B cell (primary cell): ENCODE data around the gene TMEM44. TPM values are rescaled to one million over a fixed set of nuclear protein-coding genes. Genes with fewer than 3 reads are reported as not detected.

Experiments used
- ATAC-seq: fragments of 200-7000 bp; cut with Tn5 transposase; one replicate; pipeline ENCODE4 v1.10.0; 2021; ENCODE audit warnings: low read depth, mild to moderate bottlenecking, moderate number of reproducible peaks, moderate library complexity
- CTCF ChIA-PET: fragments of 350-600 bp; sonication (Branson Sonifier 250); formaldehyde crosslinking; loops from one replicate; lab custom pipeline; 2021; ENCODE audit warnings: antibody characterized with exemption, inconsistent platforms; lab: Charles Lee
- POLR2A ChIA-PET: fragments of 350-600 bp; sonication (Branson Sonifier 250); formaldehyde crosslinking; loops from one replicate; lab custom pipeline; 2021; ENCODE audit warnings: antibody characterized with exemption; lab: Charles Lee
- DNase-seq: peaks from one replicate; pipeline ENCODE4 v3.0.0; 2013
- H2AFZ ChIP-seq: 2 replicates; pipeline ENCODE4 v1.6.1; 2012; ENCODE audit warnings: mild to moderate bottlenecking, low read depth, low read length; ENCODE audit not compliant: insufficient read depth, poor library complexity, severe bottlenecking
- H3K27ac ChIP-seq, 2 donors: 1 replicate in 1 of 2; 2 replicates in 1 of 2; pipeline ENCODE4 v1.5.1; 2012 to 2013; ENCODE audit warnings: low read length in 2 of 2, mild to moderate bottlenecking in 2 of 2, moderate library complexity in 1 of 2
- H3K27me3 ChIP-seq, 4 experiments: fragments of 200-600 bp in 1 of 4; sonication (generic) in 1 of 4; replicated peaks in 1 of 4; 1 replicate in 2 of 4; 2 replicates in 2 of 4; pipeline versions ENCODE4 v1.6.1 to v1.7.0; 2013 to 2016; ENCODE audit warnings: low read length in 3 of 4, mild to moderate bottlenecking in 2 of 4, mixed read lengths in 1 of 4, moderate library complexity in 1 of 4; ENCODE audit not compliant: insufficient read depth in 4 of 4, control insufficient read depth in 3 of 4; ENCODE audit errors: control extremely low read depth in 1 of 4
- H3K36me3 ChIP-seq, 2 experiments: replicated peaks in 1 of 2; 1 replicate in 1 of 2; 2 replicates in 1 of 2; pipeline versions ENCODE4 v1.6.1 to v1.7.1; 2013; ENCODE audit warnings: low read length in 1 of 2; ENCODE audit not compliant: insufficient read depth in 2 of 2, control insufficient read depth in 1 of 2; ENCODE audit errors: control extremely low read depth in 1 of 2, extremely low read depth in 1 of 2
- H3K4me1 ChIP-seq, 2 donors: fragments of 200-600 bp in 1 of 2; sonication (generic) in 1 of 2; 1 replicate in 1 of 2; 2 replicates in 1 of 2; pipeline versions ENCODE4 v1.5.1 to v1.6.1; 2013 to 2017; ENCODE audit warnings: low read length in 2 of 2; ENCODE audit not compliant: control insufficient read depth in 2 of 2, insufficient read depth in 2 of 2
- H3K4me2 ChIP-seq: replicated peaks from 2 replicates; pipeline ENCODE3; 2012; ENCODE audit warnings: mild to moderate bottlenecking, low read depth, low read length; ENCODE audit not compliant: poor library complexity, severe bottlenecking
- H3K4me3 ChIP-seq, 5 experiments: fragments of 200-600 bp in 1 of 5; sonication (generic) in 1 of 5; 1 replicate in 3 of 5; 2 replicates in 2 of 5; pipeline versions ENCODE4 v1.5.1 to v1.7.0; 2011 to 2016; ENCODE audit warnings: low read length in 4 of 5, mild to moderate bottlenecking in 4 of 5, low read depth in 2 of 5, control low read depth in 1 of 5, moderate library complexity in 1 of 5; ENCODE audit not compliant: insufficient read depth in 1 of 5; ENCODE audit errors: control extremely low read depth in 1 of 5, extremely low read depth in 1 of 5
- H3K79me2 ChIP-seq: fragments of 200-600 bp; sonication (generic); one replicate; pipeline ENCODE4 v1.6.0; 2016; ENCODE audit warnings: low read length; ENCODE audit not compliant: control insufficient read depth, insufficient read depth
- H3K9ac ChIP-seq: fragments of 200-600 bp; sonication (generic); 2 replicates; pipeline ENCODE4 v1.6.1; 2017; ENCODE audit warnings: mild to moderate bottlenecking, low read length, moderate library complexity
- H3K9me3 ChIP-seq, 3 donors: one replicate each; pipeline versions ENCODE4 v1.6.1 to v1.7.1; 2013; ENCODE audit warnings: low read length in 2 of 3; ENCODE audit not compliant: control insufficient read depth in 2 of 3, insufficient read depth in 1 of 3; ENCODE audit errors: control extremely low read depth in 1 of 3
- H4K20me1 ChIP-seq: 2 replicates; pipeline ENCODE4 v1.6.0; 2012; ENCODE audit warnings: mild to moderate bottlenecking, low read length; ENCODE audit not compliant: insufficient read depth, control insufficient read depth, poor library complexity, severe bottlenecking
- H3K27ac Mint-ChIP-seq: one replicate; pipeline ENCODE4 v1.8.0; 2021; ENCODE audit warnings: mixed read lengths
- H3K27me3 Mint-ChIP-seq: one replicate; pipeline ENCODE4 v1.8.0; 2021; ENCODE audit warnings: mixed read lengths
- H3K4me1 Mint-ChIP-seq: one replicate; pipeline ENCODE4 v1.8.0; 2021; ENCODE audit warnings: mixed read lengths
- H3K4me3 Mint-ChIP-seq: one replicate; pipeline ENCODE4 v1.8.0; 2021; ENCODE audit warnings: mixed read lengths
- H3K9me3 Mint-ChIP-seq: one replicate; pipeline ENCODE4 v1.8.0; 2022; ENCODE audit warnings: mixed read lengths; ENCODE audit not compliant: insufficient read depth
- CTCF ChIP-seq: fragments of 200-600 bp; IDR thresholded peaks from one replicate; pipeline ENCODE4 v1.8.0; 2022; ENCODE audit warnings: antibody characterized with exemption, mild to moderate bottlenecking
- EZH2 ChIP-seq: IDR thresholded peaks from 2 replicates; pipeline ENCODE4 v1.6.1; 2012; ENCODE audit warnings: borderline replicate concordance, low read depth, mild to moderate bottlenecking, moderate library complexity, low read length; ENCODE audit not compliant: insufficient read depth, poor library complexity, severe bottlenecking
- WGBS: methylation state at CpG from one replicate; pipeline ENCODE4 v1.1.5; 2013; ENCODE audit warnings: missing lambda C conversion rate; ENCODE audit not compliant: insufficient coverage; 5-methylcytosine and 5-hydroxymethylcytosine counted together
- intact Hi-C: fragments of 100-400 bp; cut with micrococcal nuclease; formaldehyde crosslinking; loops from one replicate; pipeline ENCODE4 v1.10.0; 2022
- polyA plus RNA-seq: library from polyadenylated mRNA; depleted of rRNA; stranded (reverse); fragments of >200 nt; gene quantifications from 2 replicates; pipeline ENCODE4 v1.2.3, GENCODE V29; 2012
- total RNA-seq, 2 donors: library from RNA; stranded (reverse); fragments of 120-200 nt in 1 of 2; gene quantifications; 1 replicate in 1 of 2; 2 replicates in 1 of 2; pipeline versions ENCODE4 v1.2.3 to v1.2.4, GENCODE V29; 2013 to 2022

The TMEM44 gene
- total and polyA plus RNA-seq, 2 donors (not counting 1 experiment from before 2014, with no cell fraction given): 4.1 to 7.5 TPM

- Mint-ChIP-seq H3K4me3 (no peak overlapping the region), H3K9me3 (peaks cover 2% of the 10 kb centered on the region), H3K27me3 (no peaks in the 10 kb centered on the region), H3K27ac (no peak overlapping the region), H3K4me1 (peaks cover 21% of the 10 kb centered on the region)
- DNase-seq (no peak), ATAC-seq (no peak)
- ChIA-PET CTCF (interaction anchor here (1.2 kb wide), 1 partner anchor 8 kb away, joined by 5 read pairs; no protein-coding TSS in a partner anchor), POLR2A (no interaction called here)
- 100% methylated on average over 2 of the region's 2 CpGs for WGBS
- H3K79me2 ChIP-seq: no peaks in the 10 kb centered on the region
- H3K9ac ChIP-seq: no peak overlapping the region
- H3K4me1 ChIP-seq: peaks cover 9% of the 10 kb centered on the region in 2 donors
- TF ChIP-seq CTCF: no peak
- TF ChIP-seq EZH2: no peak
- H3K4me3 ChIP-seq: no peak overlapping the region
- no peak overlapping the region for H2AFZ ChIP-seq
- H3K27ac ChIP-seq: no peak overlapping the region
- H3K9me3 ChIP-seq: peaks cover 0 to 7% (median 0%) of the 10 kb centered on the region in 3 donors
- intact Hi-C loops: no loop called here
- no peaks in the 10 kb centered on the region for H3K27me3 ChIP-seq
- H3K4me2 ChIP-seq: no peak overlapping the region
- no peaks in the 10 kb centered on the region for H3K36me3 ChIP-seq
- no peaks in the 10 kb centered on the region for H4K20me1 ChIP-seq
These were observed 46.4 kb downstream of the TMEM44 start for GRCh38 chr3:194586836-194587235.

- Histone ChIP-seq H3K27ac (no peak overlapping the region), H4K20me1 (no peaks in the 10 kb centered on the region), H2AFZ (no peak overlapping the region), H3K4me3 (no peak overlapping the region), H3K4me1 (peaks cover 9% of the 10 kb centered on the region in 2 donors), H3K9me3 (peaks cover 0 to 7% (median 0%) of the 10 kb centered on the region in 3 donors), H3K27me3 (no peaks in the 10 kb centered on the region), H3K36me3 (no peaks in the 10 kb centered on the region), H3K9ac (no peak overlapping the region), H3K79me2 (no peaks in the 10 kb centered on the region), H3K4me2 (no peak overlapping the region)
- H3K27ac Mint-ChIP-seq: peak overlapping the region; percentile 2
- H3K9me3 Mint-ChIP-seq: peaks cover 2% of the 10 kb centered on the region
- DNase-seq: no peak
- peaks cover 21% of the 10 kb centered on the region for H3K4me1 Mint-ChIP-seq
- ChIA-PET CTCF (interaction anchor here (1.2 to 4.8 kb wide), 2 partner anchors 9 to 114 kb away, joined by 5 to 19 read pairs; no protein-coding TSS in a partner anchor), POLR2A (no interaction called here)
- TF ChIP-seq EZH2 (no peak), CTCF (no peak)
- intact Hi-C loops: loop anchor here (2.0 kb wide), 1 partner anchor 47 kb away; the partner anchor contains the start of gene TMEM44
- WGBS: 88% methylated on average over 5 of the region's 5 CpGs
- ATAC-seq: no peak
- H3K27me3 Mint-ChIP-seq: no peaks in the 10 kb centered on the region
- H3K4me3 Mint-ChIP-seq: peak overlapping the region; percentile 9
These were observed 47.3 kb downstream of the TMEM44 start for GRCh38 chr3:194585880-194586281.
